Activated T-cell treated with anti-CD3 and anti-CD28 coated beads for 24 hours (primary cell): ENCODE measurements around the gene ZNF197.
"Not testable (repeated sequence)": the region's sequence is repeated elsewhere in the genome, so short reads cannot be mapped to it uniquely, and the experiment has no call there.

Source experiments
- DNase-seq: peaks from one replicate; pipeline ENCODE4 v3.0.0-alpha.2; 2020; ENCODE audit warnings: low read depth

The ZNF197 gene

DNA sequence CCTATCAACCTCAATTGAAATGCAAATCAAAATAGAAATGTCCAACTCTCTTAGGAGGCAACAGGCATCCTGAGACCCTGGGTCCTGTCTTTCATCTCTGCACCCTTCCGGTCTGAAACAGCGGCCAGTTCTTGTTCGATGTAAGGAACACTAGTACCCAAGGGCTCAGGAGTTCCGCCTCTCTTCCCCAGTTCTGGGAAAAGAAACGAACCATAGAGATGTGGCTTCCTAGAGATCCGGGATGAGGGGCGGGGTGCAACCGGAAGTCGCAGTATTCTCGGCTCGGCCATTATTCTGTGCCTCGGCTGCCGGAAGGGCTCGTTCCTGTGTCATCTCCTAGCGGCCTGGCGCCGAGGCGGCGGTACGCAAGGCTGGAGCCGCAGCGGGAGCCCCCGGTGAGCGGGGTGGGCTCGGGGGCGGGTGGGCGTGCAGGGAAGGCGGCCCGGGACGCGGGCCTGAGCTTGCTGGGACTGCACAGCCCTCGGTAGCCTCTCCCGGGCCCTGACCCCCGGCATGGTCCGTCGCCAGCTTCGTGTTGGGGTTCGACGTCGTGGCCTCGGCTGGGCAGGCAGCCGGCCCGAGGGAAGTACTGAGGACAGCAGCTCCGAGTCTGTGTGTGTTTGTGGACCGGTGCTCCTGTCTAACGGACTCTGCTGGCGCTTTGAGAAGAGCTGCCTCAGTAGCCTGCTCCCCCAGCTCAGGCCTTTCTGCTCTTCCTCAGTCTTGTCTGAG lies at the start of gene ZNF197:
Gene ZNF197, plus strand, starts transcription at position 288 of the 732 bp plus-strand sequence. CDS start 4,119 bp downstream, outside the sequence.
- peak; percentile 60 for DNase-seq

DNA sequence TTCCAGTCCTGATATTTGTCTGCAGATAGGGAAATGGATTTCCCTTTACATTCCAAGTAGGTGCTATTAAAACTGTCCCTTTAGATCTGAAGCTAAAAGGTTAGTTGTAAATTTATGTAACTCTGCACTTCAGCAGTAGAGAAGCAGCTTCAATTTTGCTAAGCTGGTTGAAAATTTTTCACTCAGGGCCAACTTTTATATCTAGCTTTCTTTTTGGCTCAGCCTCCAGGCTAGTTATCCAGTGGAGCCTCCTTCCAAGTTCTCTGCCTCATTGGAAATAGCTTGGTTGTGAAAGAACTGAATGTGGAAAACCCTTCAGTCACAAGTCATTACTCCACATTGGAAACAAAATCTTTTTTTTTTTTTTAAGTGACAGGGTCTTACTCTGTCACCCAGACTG lies 48.2 kb upstream of the ZNF197 start:
- DNase-seq = no peak

DNA sequence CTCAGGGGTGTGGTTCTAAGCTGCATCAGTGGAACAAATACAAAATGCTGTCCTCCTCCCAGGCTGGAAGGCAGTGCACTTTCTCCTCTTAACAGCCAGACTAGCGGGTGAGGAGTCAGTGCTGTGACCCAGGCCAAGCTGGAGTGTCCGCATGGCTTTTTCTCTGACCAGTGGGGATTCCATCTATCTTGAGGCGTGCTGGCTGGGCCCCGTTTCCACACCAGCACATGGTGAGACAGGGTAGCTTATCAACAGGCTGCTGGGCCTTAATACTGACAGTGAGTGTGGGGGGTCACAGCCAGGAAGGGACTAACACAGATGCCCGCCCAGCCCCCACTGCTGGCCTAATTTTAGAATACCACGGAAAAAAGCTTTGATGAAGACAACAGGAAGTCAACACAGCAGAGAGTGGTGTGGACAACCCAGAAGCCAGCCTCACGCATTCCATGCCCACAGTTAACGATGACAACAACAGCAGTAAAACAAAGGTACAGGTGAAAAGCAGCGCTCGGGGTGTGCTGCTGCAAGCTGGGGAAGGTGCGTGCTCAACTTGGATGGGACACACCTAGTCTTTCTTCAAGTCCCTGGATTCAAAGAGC lies 47.4 kb upstream of the ZNF197 start:
- not testable (repeated sequence) for DNase-seq

DNA sequence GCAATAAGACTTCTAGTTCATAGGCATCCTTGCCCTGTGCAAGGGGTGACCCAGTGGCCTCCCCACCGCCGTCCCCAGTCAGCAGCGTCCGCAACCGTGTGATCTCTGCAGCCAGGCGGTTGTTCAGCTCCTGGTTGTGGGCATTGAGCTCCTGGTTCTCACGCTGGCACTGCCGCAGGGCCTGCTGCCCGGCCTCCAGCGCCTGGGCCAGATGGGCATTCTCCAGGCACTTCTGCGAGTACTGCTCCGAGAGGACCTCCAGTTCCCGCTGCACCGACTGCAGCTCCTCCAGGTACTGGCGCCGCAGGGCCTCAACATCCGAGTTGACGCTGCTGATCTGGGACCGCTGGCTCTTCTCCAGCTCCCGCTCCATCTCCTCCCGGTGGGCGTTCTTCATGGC lies 46.5 kb upstream of the ZNF197 start:
- DNase-seq = not testable (repeated sequence)

DNA sequence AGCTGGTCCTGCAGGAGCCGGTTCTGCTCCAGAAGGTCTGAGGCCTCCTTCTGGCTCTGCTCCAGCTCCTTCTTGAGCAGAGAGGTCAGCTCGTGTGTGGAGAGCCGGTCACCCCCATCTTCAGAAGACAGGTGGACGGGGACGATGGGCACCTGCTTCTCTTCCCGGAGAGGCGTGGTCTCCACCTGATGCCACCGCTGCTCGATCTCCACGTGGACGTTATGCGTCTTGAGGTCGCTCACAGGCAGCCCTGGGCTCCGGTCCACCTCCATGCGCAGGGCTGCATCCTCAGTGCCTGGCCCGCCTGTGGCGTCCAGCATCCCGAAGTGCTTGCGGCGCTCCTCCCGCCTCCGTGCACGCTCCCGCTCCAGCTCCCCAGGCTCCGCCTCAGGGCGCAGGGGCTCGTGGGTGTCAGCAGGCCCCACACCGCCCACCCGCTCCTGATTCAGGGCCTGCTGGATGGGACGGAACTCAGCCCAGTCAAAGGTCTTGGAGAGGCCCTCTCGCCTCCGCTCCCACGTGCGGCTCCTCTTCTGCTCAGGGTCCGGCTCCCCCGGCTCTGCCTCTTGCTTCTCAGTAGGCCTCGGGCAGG lies 45.8 kb upstream of the ZNF197 start:
- DNase-seq = not testable (repeated sequence)

DNA sequence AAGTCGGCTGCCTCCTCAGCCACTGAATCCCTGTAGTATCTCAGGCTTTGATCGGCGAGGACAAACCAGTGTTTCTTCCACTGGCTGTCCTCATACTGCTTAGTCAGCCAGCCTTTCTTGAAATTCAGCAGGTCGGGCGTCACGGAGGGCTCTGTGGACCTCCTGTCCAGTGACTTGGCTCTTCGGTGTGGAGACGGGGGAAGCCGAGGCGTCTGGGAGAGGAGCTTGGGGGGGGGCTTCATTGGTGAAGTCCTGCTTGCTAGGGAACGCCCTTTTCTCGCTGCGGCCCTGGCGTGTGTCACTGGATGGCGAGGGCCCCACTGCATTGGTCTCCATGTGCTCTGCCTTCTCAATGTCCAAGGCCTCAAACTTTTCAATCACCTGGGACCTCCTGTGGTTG lies 45.1 kb upstream of the ZNF197 start:
- DNase-seq = not testable (repeated sequence)

DNA sequence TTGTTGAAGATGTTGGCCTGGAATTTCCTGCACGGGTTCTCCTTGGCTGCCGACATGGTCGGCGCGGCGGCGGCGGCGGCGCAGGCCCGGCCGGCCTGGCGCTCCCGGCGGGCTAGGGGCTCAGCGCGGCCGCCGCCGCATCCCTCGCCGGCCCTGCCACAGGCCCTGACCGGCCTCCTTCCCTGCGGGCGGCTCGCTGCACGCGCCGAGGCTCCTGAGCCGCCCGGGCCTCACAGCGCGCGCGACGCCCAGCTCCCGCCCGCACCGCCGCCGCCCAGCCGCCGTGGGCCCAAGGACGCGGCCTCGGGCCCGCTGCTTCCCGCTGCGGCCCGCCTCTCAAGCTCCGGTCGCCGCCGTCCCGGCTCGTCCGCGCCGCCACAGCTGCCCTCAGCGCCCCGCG lies 43.9 kb upstream of the ZNF197 start:
- not testable (repeated sequence) for DNase-seq

DNA sequence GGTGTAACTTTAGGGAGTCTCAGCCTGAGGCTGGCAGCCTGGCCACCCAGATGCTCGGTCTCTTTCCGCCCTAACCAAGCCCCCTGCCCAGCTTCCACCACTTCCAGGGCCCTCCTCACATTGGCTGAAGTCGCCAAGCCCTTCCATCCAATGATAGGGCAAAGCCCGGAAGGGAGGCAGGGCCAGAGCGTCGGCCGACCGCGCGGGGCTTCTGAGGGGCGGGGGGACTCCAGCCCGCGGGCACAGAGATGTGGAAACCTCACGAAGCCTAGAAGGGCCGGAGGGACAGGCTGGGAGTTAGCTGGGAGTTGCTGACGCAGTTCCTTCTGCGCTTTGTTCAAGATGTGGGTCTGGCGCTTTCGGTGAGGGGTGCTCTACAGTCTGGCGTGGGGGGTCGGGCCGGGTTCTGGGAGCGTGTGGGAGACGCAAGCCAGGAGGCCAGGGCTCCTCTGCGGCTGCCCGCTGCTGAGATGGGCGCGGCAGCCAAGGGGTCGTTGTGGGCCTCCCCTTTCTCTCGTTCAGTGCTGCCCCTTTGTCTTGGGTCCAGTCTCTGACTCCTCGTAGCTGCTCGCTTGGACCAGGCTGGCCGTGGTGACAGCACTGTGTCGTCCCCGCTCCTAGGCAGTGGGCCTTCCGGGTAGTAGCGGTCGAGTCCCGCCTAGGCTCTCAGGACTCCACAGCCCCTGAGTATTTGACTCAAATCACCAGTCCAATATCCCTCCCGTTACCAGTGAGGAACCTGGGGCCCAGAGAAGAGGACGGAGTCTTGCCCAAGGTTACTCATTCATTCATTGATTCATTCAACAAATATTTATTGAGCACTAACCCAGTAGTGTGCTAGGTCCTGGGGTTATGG lies 40.0 kb upstream of the ZNF197 start, which contains the start of gene ZNF660:
Gene ZNF660, plus strand, starts transcription at position 319 of the 856 bp plus-strand sequence. CDS start 9,230 bp downstream, outside the sequence.
- no peak for DNase-seq

DNA sequence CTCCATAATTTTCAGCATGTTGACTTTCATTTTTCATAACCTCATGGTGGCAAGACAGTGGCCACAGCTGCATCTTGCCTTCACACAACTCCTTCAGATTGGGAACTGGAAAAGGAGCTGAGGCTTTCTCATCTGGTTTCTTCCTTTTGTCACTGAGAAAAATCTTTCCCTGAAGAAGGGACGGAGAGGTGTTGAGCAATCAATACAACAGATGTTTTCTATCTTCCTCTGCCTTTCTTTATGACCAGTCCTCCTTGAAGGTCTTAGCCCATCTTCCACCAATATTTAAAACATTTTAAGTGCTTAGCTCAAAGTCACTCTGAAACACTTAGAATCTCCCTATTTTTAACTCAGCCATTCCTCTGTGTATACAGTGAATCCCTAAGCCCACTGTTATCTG lies 28.2 kb upstream of the ZNF197 start:
- no peak for DNase-seq

DNA sequence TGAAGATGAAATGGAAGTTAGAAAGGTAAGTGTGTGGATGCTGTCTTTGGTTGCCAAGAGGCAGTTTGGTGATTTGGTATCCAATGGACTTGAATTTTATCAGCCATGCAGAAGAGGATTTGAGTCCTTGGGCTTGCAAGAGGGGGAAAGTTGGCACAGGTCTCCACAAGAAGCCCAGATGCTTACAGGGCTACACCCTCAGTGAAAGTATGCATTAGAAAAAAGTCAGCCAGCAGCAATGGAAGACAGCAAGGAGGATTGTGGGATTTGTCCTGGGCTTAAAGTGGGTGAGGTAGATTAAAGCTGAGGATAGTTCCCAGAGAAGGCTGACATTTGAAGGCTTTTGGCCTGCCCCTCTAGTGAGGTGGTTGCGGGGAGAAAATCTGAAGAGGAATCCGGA lies 23.1 kb upstream of the ZNF197 start:
- no peak for DNase-seq

DNA sequence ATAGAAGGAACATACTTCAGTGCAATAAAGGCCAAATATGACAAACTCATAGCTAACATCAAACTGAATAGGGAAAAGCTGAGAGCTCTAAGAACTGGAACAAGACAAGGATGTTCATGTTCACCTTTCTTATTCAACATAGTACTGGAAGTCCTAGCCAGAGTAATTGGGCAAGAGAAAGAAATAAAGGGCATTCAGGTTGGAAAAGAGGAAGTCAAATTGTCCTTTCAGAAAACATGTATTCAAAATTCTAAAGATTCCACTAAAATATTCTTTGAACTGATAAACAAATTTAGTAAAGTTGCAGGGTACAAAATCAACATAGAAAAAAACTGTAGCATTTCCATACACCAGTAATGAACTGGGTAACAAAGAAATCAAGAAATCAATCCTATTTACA lies 12.2 kb upstream of the ZNF197 start:
- no peak for DNase-seq

DNA sequence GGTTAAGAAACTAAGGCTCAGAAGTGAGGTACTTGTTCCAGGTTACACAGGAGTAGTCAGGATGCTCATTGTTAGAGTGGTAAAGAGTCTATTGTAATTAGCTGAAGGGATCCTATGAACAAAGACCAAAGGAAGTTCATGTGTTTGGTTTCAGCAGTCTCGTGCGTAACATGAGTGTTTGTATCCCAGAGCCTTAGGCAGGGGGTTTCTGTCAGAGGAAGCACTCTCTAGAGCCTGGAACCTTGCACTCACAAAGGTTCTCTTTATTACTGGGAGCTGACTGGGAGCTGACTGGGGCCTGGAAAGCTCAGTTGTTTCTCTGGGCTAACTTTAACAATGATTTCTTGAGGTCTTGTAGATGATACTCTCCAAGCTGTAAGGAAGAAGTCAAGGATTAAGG lies 3.9 kb downstream of the ZNF197 start:
- no peak for DNase-seq

DNA sequence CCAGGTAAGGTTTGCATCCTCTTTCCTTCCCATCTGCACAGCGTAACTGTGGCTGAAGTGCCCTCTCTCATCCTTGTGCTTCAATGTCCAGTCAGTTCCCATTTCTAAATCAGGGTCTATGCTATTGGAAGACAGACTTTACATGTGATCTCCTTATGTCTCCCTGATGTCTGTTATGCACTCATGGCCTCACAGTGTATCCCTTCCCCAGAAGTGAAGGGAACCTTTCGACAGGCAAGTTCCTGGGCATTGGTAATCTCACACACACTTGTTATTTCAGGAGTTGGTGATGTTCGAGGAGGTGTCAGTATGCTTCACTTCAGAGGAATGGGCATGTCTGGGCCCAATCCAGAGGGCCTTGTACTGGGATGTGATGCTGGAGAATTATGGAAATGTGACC lies 7.4 kb downstream of the ZNF197 start:
- no peak for DNase-seq

DNA sequence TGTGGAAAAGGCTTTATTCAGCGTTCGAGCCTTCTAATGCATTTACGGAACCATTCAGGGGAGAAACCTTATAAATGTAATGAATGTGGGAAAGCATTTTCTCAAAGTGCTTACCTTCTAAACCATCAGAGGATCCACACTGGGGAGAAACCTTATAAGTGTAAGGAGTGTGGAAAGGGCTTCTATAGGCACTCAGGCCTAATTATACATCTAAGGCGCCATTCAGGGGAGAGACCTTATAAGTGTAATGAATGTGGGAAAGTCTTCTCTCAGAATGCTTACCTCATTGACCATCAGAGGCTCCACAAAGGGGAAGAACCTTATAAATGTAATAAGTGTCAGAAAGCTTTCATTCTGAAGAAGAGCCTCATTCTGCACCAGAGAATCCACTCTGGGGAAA lies 17.5 kb downstream of the ZNF197 start:
- no peak for DNase-seq

DNA sequence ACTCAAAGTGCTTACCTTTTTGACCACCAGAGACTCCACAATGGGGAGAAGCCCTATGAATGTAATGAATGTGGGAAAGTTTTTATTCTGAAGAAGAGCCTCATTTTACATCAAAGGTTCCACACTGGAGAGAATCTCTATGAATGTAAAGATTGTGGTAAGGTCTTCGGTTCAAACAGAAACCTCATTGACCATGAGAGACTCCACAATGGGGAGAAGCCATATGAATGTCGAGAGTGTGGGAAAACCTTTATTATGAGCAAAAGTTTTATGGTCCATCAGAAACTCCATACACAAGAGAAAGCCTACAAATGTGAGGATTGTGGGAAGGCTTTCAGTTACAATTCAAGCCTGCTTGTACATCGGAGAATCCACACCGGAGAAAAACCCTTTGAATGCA lies 18.2 kb downstream of the ZNF197 start:
- DNase-seq = no peak

DNA sequence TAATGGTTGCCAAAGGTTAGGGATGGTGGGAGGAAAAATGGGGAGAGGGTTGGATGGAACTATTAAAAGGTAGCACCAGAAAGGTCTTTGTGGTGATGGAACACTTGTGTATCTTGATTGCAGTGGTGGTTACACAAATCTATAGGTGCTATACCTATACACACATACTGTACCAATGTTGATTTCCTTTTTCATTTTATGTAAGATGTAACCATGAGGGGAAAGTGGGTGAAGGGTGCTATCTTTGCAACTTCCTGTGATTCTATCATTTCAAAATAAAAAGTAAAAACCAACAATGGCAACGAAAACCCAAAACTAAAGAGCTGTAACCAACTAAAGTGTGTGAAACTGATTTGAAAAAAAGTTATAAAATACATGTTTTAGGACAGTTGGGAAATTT lies 22.9 kb downstream of the ZNF197 start:
- DNase-seq = no peak

DNA sequence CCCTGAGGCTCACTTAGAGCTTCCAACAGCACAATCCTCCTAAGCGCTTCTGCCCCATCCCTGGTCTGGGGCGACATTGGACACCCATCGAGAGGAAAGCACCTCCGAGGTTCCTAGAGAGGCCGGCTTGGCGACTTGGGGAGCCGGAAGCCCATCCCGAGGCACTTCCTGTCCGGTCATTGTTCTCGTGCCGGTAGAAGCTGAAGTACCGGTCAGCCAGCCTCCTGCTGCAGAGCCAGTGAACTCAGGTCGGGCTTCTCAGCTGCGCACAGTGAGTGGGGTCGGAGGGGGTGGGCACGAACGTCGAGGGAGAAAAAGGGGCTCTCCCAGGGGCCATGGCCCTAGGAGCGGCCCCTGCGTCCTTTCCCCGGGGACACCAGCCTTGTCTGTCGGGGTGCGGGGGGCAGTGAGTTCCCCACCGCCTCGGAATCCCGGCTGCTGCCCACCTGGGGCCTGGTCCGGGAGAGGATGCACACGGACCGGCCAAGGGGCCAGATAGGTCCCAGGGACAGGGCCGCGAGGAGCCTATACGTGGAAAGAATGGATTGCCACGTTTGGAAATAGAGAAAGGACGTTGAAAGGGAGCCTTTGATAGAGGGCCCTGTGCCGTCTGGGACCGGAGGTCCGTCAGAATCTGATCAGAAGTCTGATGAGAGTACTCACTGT lies 23.9 kb downstream of the ZNF197 start, which contains the start of gene ZNF35:
Gene ZNF35, plus strand, starts transcription at position 169 of the 666 bp plus-strand sequence. CDS start 2,336 bp downstream, outside the sequence.
- peak; percentile 26 for DNase-seq

DNA sequence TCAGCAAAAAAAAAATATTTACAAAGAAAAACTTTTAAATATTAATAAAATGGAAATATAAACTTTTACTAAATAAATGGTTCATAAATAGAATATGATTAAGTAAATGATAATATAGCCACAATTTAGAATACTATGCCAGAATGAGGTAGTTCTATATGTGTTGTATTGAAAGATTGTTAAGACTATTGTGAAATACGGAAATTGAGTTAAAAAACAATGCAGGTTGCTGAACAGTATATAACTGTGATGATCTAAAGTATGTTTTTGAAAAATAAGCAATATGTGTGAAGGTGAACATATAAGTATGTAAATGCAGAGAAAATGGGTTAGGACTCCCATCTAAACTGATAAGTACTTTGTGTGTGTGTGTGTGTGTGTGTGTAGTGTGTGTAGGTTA lies 24.9 kb downstream of the ZNF197 start:
- DNase-seq = no peak

DNA sequence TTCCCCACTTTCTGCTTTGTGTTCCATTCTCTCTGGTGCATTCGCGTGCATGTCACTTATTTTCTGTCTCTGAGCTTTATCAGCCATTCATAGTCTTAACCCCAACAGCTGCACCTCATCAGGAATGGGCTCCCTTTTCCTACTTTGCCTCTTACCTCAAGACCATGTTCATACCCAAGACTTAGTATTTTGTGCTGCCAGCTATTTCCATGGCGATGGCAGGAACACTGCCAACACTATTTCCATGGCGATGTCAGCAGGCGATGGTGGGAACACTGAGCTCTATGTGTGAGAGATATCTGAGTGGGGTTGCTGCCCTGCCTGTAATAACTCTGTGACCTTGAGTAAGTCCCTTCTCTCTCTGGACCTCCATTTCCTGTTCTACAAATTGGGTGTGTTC lies 29.2 kb downstream of the ZNF197 start:
- DNase-seq = no peak

DNA sequence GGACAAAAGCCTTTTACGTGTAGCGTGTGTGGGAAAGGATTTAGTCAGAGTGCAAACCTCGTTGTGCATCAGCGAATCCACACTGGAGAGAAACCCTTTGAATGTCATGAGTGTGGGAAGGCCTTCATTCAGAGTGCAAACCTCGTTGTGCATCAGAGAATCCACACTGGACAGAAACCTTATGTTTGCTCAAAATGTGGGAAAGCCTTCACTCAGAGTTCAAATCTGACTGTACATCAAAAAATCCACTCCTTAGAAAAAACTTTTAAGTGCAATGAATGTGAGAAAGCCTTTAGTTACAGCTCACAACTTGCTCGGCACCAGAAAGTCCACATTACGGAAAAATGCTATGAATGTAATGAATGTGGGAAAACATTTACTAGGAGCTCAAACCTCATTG lies 34.2 kb downstream of the ZNF197 start:
- DNase-seq = no peak

DNA sequence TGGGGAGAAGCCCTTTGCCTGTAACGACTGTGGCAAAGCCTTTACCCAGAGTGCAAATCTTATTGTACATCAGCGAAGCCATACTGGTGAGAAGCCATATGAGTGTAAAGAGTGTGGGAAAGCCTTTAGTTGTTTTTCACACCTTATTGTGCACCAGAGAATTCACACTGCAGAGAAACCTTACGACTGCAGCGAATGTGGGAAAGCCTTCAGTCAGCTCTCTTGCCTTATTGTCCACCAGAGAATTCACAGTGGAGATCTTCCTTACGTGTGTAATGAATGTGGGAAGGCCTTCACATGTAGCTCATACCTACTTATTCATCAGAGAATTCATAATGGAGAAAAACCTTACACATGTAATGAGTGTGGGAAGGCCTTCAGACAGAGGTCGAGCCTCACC lies 34.6 kb downstream of the ZNF197 start:
- no peak for DNase-seq

DNA sequence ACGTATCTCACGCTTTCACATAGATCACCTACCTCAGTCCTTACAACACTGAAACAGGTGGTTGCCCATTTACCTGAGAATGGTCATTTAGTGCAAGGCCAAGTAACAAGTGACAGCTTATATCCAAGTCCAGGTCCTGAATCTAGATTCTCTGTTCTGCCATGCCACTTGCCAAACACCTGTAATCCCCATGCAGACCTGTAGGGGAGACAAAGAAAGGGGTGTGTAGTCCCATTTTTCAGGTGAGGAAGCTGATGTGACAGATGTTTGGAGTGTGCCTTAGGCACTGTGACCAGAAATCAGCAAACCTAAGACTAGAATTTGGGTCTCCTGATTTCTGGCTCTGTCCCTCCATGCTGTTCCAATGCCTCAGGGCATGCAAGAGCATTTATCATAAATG lies 36.4 kb downstream of the ZNF197 start:
- no peak for DNase-seq
